ENCODE data around the gene SLC44A4.
"Not testable (repeated sequence)": the region's sequence is repeated elsewhere in the genome, so short reads cannot be mapped to it uniquely, and the experiment has no call there.

The SLC44A4 gene

DNA sequence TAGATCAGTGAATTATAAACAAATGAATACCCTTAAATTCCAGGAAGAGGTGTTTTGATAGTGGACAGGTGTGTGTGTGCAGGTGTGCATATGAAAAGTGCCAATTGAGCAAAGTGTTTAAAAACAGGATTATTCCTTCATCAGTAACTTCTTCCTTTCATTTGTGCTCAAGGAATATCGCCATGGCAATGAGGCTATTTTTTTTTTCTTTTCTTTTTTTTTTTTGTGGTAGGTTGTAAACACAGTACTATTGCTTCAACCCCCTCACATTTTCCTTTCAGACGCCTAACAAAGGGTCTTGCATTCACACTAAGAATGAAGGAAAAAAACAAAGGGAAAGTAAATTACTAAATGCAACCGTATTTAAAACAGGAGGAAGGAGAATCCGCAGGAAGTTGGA is 53.2 kb downstream of the SLC44A4 start:
- TF ChIP-seq, protein P1, sequence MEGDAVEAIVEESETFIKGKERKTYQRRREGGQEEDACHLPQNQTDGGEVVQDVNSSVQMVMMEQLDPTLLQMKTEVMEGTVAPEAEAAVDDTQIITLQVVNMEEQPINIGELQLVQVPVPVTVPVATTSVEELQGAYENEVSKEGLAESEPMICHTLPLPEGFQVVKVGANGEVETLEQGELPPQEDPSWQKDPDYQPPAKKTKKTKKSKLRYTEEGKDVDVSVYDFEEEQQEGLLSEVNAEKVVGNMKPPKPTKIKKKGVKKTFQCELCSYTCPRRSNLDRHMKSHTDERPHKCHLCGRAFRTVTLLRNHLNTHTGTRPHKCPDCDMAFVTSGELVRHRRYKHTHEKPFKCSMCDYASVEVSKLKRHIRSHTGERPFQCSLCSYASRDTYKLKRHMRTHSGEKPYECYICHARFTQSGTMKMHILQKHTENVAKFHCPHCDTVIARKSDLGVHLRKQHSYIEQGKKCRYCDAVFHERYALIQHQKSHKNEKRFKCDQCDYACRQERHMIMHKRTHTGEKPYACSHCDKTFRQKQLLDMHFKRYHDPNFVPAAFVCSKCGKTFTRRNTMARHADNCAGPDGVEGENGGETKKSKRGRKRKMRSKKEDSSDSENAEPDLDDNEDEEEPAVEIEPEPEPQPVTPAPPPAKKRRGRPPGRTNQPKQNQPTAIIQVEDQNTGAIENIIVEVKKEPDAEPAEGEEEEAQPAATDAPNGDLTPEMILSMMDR (IDR thresholded peaks at IDR 0.05; ENCODE audit: low read length), result no peak
- TF ChIP-seq EZH2phosphoT487 (IDR thresholded peaks at IDR 0.05; ENCODE audit: low read length), result no peak
- no peak for TF ChIP-seq EZH2 (optimal IDR thresholded peaks at IDR 0.05; ENCODE audit: low read depth, low read length)
- H3K27ac ChIP-seq (ENCODE audit: low read length), result no peak overlapping the region
- H4K20me1 ChIP-seq (ENCODE audit: insufficient read depth, low read length), result no peaks in the 10 kb centered on the region; the same call in 1 of the 2 replicates
- no peak overlapping the region for H3K4me3 ChIP-seq (ENCODE audit: low read length)
- DNase-seq, result no peak
- no peak overlapping the region for H3K9ac ChIP-seq (ENCODE audit: low read length)
- H2AFZ ChIP-seq (ENCODE audit: low read length), result no peak overlapping the region
- H3F3A ChIP-seq (ENCODE audit: insufficient read depth, low read length), result peaks cover 34% of the 10 kb centered on the region
- H3K79me2 ChIP-seq (ENCODE audit: low read length), result peaks cover 22% of the 10 kb centered on the region
- no peak overlapping the region for H3K4me2 ChIP-seq (ENCODE audit: low read depth, low read length)
- no peaks in the 10 kb centered on the region for H3K9me2 ChIP-seq (replicated peaks; ENCODE audit: insufficient read depth, low read length)
- no peaks in the 10 kb centered on the region for H3K9me3 ChIP-seq (replicated peaks; ENCODE audit: insufficient read depth, low read length)
- no peaks in the 10 kb centered on the region for H3K27me3 ChIP-seq (replicated peaks; ENCODE audit: insufficient read depth, low read length)
- peaks cover 19% of the 10 kb centered on the region; the same call in 1 of the 2 replicates for H3K4me1 ChIP-seq (ENCODE audit: low read length)
- no peaks in the 10 kb centered on the region for H3K36me3 ChIP-seq (replicated peaks; ENCODE audit: insufficient read depth, low read length)

DNA sequence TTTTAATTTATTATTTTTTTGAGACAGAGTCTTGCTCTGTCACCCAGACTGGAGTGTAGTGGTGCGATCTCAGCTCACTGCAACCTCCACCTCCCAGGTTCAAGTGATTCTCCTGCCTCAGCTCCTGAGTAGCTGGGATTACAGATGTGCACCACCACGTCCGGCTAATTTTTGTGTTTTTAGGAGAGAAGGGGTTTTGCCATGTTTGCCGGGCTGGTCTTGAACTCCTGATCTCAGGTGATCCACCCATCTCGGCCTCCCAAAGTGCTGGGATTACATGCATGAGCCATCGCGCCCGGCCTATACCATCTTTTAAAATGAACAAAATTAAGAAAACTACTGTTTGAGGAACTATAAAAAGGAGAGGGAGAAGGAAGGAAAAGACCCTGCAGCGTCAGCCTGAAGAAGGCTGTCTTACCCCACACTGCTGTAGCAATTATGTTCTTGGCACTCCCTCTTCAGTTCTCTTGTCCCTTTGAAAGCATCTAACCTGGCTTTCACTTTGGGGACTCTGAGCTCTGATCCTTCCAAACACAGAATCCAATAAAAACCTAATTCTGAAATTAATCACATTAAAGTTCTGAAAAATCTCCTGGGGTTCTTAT is 55.1 kb downstream of the SLC44A4 start:
- not testable (repeated sequence) for H2AFZ ChIP-seq (ENCODE audit: low read length); H3K27me3 ChIP-seq (replicated peaks; ENCODE audit: insufficient read depth, low read length); H3K27ac ChIP-seq (ENCODE audit: low read length); H3K4me2 ChIP-seq (ENCODE audit: low read depth, low read length); H3K9me2 ChIP-seq (replicated peaks; ENCODE audit: insufficient read depth, low read length); H3K4me3 ChIP-seq (ENCODE audit: low read length); H3K9ac ChIP-seq (ENCODE audit: low read length); H3K9me3 ChIP-seq (replicated peaks; ENCODE audit: insufficient read depth, low read length); H3K36me3 ChIP-seq (replicated peaks; ENCODE audit: insufficient read depth, low read length); DNase-seq; H4K20me1 ChIP-seq (ENCODE audit: insufficient read depth, low read length)
- H3F3A ChIP-seq (ENCODE audit: insufficient read depth, low read length), result peaks cover 25% of the 10 kb centered on the region
- peaks cover 19% of the 10 kb centered on the region; the same call in 1 of the 2 replicates for H3K4me1 ChIP-seq (ENCODE audit: low read length)
- H3K79me2 ChIP-seq (ENCODE audit: low read length), result peaks cover 11% of the 10 kb centered on the region

DNA sequence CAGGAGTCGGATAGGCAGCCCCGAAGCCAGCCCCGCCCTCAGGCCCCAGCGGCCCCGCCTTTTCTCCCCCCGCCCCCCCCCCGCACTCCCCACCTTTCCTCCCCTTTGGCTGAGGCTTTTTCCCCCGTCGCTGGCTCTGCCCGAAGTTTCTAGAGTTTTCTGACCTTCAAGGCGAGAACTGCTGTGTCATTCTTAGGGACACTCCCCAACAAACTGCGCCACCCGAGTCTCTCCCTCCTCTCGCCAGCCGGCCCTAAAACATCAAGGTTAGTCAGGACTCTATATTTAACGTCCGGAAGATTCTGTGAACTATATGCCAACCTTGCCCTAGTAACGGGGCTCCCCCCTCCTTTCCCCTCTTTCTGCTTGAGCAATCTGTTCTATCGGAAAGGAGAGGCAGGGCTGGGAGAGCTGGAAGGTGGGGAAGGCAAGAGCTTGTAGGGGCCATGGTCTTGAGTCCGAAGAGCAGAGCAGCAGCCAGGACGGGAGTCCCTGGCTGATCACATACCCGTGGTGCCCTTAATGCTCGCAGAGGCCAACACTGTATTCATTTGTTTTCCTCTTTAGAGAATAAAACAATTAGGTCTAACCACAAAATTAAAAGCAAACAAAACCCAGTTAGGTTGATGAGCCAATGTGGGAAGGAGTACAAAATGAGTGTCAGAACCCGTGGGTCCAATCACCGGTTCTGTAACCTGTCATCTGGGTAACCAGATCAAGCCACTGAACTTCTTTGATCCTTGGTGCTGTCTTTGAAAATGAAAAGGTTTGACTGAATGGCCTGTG is 56.6 kb downstream of the SLC44A4 start:
- Histone ChIP-seq H3K4me2 (ENCODE audit: low read depth, low read length) (peak overlapping the region; percentile 81), H3K4me1 (ENCODE audit: low read length) (peaks cover 19% of the 10 kb centered on the region; the same call in 1 of the 2 replicates), H3K27me3 (replicated peaks; ENCODE audit: insufficient read depth, low read length) (no peaks in the 10 kb centered on the region), H3K9ac (ENCODE audit: low read length) (peak overlapping the region; percentile 88), H3K36me3 (replicated peaks; ENCODE audit: insufficient read depth, low read length) (no peaks in the 10 kb centered on the region), H3K4me3 (ENCODE audit: low read length) (peak overlapping the region; percentile 93), H3K9me2 (replicated peaks; ENCODE audit: insufficient read depth, low read length) (no peaks in the 10 kb centered on the region), H3K27ac (ENCODE audit: low read length) (peak overlapping the region; percentile 96), H3K9me3 (replicated peaks; ENCODE audit: insufficient read depth, low read length) (no peaks in the 10 kb centered on the region), H3K79me2 (ENCODE audit: low read length) (peaks cover 6% of the 10 kb centered on the region), H3F3A (ENCODE audit: insufficient read depth, low read length) (peaks cover 25% of the 10 kb centered on the region), H4K20me1 (ENCODE audit: insufficient read depth, low read length) (no peaks in the 10 kb centered on the region), H2AFZ (ENCODE audit: low read length) (peak overlapping the region; percentile 91)
- TF ChIP-seq, protein P1 (IDR thresholded peaks at IDR 0.05; ENCODE audit: low read length), result no peak
- TF ChIP-seq EZH2 (optimal IDR thresholded peaks at IDR 0.05; ENCODE audit: low read depth, low read length) (no peak), EZH2phosphoT487 (IDR thresholded peaks at IDR 0.05; ENCODE audit: low read length) (no peak)
- peak; percentile 86 for DNase-seq

Data from MM.1S (cell line).